Effector memory CD4-positive, alpha-beta T cell (primary cell): ENCODE results near the gene UBE2E2.

Source experiments
- DNase-seq, 3 donors: peaks; one replicate each; pipeline ENCODE4 v3.0.0-alpha.2; 2020
- H3K27ac ChIP-seq: 2 replicates; pipeline ENCODE4 v1.7.0; 2013; ENCODE audit warnings: mild to moderate bottlenecking, low read length, moderate library complexity; ENCODE audit not compliant: insufficient read depth, poor library complexity, severe bottlenecking
- H3K27me3 ChIP-seq: replicated peaks from 2 replicates; pipeline ENCODE4 v1.7.0; 2013; ENCODE audit warnings: mild to moderate bottlenecking, low read length; ENCODE audit not compliant: insufficient read depth, control insufficient read depth, poor library complexity, severe bottlenecking
- H3K36me3 ChIP-seq: 2 replicates; pipeline ENCODE4 v1.7.0; 2013; ENCODE audit warnings: mild to moderate bottlenecking, low read length, moderate library complexity; ENCODE audit not compliant: control insufficient read depth, insufficient read depth
- H3K4me1 ChIP-seq: 2 replicates; pipeline ENCODE4 v1.7.0; 2013; ENCODE audit warnings: low read length, mild to moderate bottlenecking; ENCODE audit not compliant: control insufficient read depth, insufficient read depth, poor library complexity, severe bottlenecking
- H3K4me3 ChIP-seq: 2 replicates; pipeline ENCODE4 v1.7.0; 2013; ENCODE audit warnings: low read length, low read depth, mild to moderate bottlenecking; ENCODE audit not compliant: insufficient read depth, poor library complexity, severe bottlenecking
- H3K9me3 ChIP-seq: 2 replicates; pipeline ENCODE4 v1.7.0; 2013; ENCODE audit warnings: mild to moderate bottlenecking, low read length, moderate library complexity; ENCODE audit not compliant: control insufficient read depth

The UBE2E2 gene

DNA sequence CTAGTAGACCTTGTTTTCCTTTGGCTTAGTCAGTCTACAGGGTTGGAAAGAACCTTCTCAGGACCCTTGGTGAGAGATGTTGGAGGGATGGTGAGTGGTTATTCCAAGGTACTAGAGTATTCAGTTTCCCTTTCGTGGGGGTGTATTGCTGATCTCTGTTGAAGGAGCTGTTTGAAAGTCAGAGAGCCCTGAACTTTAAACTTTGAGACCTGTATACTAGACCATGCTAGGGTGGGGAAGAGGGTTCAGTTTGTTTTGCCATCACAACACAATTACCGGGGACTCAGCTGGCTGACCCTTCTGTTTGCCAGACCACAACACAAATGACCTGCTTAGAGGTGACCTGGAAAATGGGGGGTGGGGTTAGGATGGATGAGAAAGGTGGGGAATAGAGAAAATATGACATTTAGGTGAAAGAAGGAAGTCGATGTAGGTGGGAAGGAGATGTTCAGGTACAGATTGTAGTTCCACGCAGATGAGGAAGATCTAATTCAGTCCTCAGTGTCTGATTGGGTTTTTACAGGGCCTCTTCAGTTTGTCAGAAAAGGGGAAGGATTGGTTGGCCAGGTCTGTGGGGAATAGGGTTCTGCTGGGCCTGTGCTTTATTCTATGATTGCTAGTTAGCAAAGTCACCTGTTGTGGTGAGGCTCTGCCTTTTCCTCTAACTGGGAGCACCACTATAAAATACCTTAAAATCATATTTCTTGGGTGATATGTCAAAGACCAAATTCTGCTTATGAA lies 6.8 kb downstream of the UBE2E2 start:
- H3K27me3 ChIP-seq = no peaks in the 10 kb centered on the region
- H3K27ac ChIP-seq = no peak overlapping the region
- no peaks in the 10 kb centered on the region for H3K36me3 ChIP-seq

DNA sequence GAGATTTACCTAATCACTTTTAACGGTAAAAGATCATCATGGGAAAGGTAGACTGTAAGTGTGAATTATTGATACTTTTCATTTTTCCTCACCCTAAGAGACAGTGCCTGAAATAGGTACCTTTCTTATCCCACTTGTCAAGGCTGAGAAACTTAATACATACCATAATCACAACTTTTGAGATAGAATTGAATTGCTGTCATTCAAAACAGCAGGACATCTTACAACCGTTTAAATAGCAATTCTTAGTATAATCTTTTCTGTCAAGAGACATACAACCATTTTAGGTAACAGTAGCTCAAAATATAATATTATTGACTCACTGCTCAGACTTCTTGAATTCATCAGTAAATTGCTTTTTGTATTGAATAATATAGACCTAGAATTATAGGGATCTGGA lies 10.7 kb downstream of the UBE2E2 start:
- no peaks in the 10 kb centered on the region for H3K36me3 ChIP-seq
- H3K9me3 ChIP-seq = no peaks in the 10 kb centered on the region
- H3K4me1 ChIP-seq = no peaks in the 10 kb centered on the region
- H3K27ac ChIP-seq = no peak overlapping the region
- no peak overlapping the region for H3K4me3 ChIP-seq
- H3K27me3 ChIP-seq = no peaks in the 10 kb centered on the region
- no peak for DNase-seq

More for the DNA sequence above, 6.8 kb downstream of the UBE2E2 start:
- no peak for DNase-seq
- Histone ChIP-seq H3K4me1 (no peaks in the 10 kb centered on the region), H3K9me3 (no peaks in the 10 kb centered on the region), H3K4me3 (no peak overlapping the region)

DNA sequence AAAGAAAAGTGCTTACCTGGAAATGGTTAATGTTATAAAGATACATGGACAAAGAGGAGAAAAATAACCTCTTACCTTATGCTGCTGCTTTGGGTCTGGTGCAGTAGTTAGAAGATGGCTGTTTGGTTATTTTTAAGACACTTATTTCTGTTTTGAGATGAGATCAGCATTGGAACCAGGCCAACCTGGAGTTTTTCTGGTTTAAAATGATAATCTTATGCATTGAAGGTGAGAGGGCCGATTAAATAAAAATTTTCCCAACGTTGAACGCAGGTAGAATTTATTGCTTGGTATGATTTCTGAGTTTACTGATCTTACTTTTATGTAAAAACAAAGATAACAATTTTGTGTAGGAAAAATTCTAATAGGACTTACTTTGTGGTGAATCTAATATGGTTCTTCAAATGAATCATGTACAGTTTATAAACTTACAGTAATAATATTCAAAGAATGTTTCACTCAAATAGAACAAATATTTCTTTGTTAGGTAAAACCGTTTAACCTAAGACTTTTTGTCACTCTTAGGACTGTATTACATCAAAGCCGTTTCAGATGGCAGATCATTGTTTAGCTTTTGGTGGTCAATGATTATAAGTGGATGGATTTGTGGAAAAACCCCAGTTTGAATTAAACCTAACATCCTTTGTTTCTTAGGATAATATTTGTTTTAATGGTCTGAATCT lies 14.9 kb downstream of the UBE2E2 start:
- H3K36me3 ChIP-seq = no peaks in the 10 kb centered on the region
- no peak overlapping the region for H3K4me3 ChIP-seq
- H3K9me3 ChIP-seq = no peaks in the 10 kb centered on the region
- no peak overlapping the region for H3K27ac ChIP-seq
- H3K4me1 ChIP-seq = no peaks in the 10 kb centered on the region
- DNase-seq = no peak
- no peaks in the 10 kb centered on the region for H3K27me3 ChIP-seq

DNA sequence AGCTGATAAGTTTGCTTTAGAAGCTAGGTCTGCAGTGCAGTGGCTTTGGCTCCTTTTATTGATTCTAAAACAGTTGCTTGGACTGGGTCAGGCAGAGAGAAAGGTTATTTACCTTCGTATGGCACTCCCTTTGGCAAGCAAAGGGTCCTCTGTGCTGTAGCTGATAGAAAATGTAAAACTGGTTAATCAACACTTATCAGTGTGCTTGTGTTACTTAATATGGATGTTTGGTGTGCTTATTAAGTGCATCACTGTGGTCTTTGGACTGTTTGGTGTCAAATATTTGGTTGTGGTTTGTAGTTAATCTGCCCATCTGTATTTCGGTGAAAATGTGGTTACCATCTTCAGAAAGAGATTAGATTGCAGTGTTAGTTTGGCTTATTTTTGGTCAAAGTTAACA lies 16.0 kb downstream of the UBE2E2 start:
- Histone ChIP-seq H3K4me1 (no peaks in the 10 kb centered on the region), H3K27ac (no peak overlapping the region), H3K27me3 (no peaks in the 10 kb centered on the region), H3K4me3 (no peak overlapping the region), H3K36me3 (no peaks in the 10 kb centered on the region), H3K9me3 (no peaks in the 10 kb centered on the region)
- DNase-seq = no peak

DNA sequence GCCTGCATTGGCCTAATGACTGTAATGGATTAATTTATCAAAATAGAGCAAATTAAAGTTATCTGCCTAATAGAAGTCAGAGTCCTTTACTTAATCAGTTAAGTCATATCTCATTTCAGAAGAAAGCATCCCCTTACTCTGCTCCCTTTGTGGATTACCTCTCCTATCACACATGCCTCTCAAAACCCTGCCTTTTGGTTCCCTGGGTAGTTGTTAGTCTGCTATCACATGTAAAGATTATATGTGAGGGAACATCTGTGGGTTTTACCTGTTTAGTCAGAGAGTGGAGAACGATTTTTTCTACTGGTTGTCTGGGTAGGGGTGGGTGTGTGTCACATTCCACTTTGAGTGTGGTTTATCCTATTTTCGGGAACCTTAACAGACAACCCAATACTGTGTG lies 16.4 kb downstream of the UBE2E2 start:
- Histone ChIP-seq H3K27ac (no peak overlapping the region), H3K9me3 (no peaks in the 10 kb centered on the region)
- DNase-seq = no peak

DNA sequence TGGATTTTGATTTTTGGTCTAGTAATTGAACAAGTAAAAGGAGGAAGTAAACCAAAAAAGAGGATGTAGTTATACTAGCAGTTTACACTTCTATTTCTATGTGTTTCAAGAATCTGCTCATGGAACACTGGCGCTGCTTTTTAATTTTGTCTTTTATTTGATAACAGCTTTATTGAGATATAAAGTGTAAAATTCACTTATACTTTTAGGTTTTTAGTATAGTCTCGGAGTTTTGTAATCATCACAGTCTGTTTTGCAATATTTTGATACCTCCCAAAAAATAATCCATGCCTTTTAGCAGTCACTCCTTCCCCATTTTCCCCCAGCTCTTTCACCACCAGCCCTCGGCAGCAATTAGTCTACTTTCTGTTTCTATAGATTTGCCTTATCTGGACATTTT lies 18.0 kb downstream of the UBE2E2 start:
- Histone ChIP-seq H3K9me3 (no peaks in the 10 kb centered on the region), H3K27me3 (no peaks in the 10 kb centered on the region), H3K4me3 (no peak overlapping the region), H3K27ac (no peak overlapping the region), H3K36me3 (no peaks in the 10 kb centered on the region), H3K4me1 (no peaks in the 10 kb centered on the region)
- no peak for DNase-seq

More for the DNA sequence above, 16.4 kb downstream of the UBE2E2 start:
- Histone ChIP-seq H3K4me1 (no peaks in the 10 kb centered on the region), H3K4me3 (no peak overlapping the region), H3K27me3 (no peaks in the 10 kb centered on the region), H3K36me3 (no peaks in the 10 kb centered on the region)

DNA sequence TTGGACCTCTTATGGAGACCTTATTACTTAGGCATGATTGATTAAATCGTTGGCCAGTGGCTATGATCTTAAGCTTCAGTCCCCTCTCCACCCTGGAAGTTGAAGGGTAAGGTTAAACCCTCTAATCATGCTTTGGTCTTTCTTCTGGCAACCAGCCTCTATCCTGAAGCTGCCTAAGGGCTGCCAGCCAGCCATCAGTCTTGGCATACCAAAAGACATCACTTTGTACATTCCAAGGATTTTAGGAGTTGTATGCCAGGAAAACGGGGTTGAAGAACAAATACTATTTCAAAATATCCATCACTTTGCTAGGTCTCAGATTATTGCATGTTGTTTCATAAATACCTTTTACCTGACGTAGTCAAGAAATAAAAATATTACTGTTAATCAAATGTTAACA lies 28.9 kb downstream of the UBE2E2 start:
- Histone ChIP-seq H3K4me3 (no peak overlapping the region), H3K27me3 (no peaks in the 10 kb centered on the region), H3K27ac (no peak overlapping the region), H3K9me3 (no peaks in the 10 kb centered on the region), H3K36me3 (no peaks in the 10 kb centered on the region), H3K4me1 (no peaks in the 10 kb centered on the region)
- DNase-seq = no peak

DNA sequence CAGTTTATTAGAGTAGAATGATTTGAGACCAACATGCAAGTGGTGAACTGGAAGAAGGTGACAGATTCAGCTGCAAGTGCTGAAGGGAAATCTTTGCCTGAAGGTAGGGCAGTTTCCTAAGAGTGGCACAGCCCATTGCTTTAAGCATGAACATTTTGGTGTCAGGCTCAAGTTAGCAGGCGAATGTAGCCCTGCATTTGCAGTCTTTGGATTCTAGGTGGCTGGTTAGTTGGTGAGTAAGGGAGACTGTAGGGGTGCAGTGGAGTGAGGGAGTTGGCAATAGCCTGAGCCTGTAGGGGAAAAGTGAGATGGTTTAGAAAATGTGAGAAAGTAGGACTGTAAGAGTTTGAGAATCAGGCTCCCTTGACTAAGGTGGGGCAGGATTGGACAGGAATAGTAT lies 29.7 kb downstream of the UBE2E2 start:
- Histone ChIP-seq H3K9me3 (no peaks in the 10 kb centered on the region), H3K27ac (no peak overlapping the region), H3K27me3 (no peaks in the 10 kb centered on the region), H3K36me3 (no peaks in the 10 kb centered on the region), H3K4me3 (no peak overlapping the region), H3K4me1 (no peaks in the 10 kb centered on the region)
- DNase-seq = no peak

DNA sequence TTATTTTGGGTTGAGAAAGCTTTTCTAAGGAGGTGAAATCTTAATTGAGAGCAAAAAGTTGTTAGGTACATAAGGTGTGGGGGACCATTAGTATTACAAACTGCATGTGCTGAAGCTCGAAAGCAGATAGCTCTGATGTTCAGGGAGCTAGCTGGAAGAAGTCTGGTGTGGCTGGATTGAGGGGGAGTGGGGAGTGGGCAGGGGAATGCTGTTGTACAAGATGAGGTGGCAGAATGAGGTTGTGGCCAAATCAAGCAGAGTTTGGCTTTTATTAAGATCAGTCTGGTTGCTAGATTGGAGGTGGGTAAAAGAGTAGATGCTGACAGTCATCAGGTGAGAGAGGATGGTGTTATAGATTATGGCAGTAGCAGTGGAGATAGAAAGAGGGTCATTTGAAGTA lies 32.1 kb downstream of the UBE2E2 start:
- no peaks in the 10 kb centered on the region for H3K9me3 ChIP-seq
- no peaks in the 10 kb centered on the region for H3K27me3 ChIP-seq
- no peak overlapping the region for H3K27ac ChIP-seq
- no peak overlapping the region for H3K4me3 ChIP-seq
- no peak for DNase-seq
- H3K4me1 ChIP-seq = no peaks in the 10 kb centered on the region
- no peaks in the 10 kb centered on the region for H3K36me3 ChIP-seq

DNA sequence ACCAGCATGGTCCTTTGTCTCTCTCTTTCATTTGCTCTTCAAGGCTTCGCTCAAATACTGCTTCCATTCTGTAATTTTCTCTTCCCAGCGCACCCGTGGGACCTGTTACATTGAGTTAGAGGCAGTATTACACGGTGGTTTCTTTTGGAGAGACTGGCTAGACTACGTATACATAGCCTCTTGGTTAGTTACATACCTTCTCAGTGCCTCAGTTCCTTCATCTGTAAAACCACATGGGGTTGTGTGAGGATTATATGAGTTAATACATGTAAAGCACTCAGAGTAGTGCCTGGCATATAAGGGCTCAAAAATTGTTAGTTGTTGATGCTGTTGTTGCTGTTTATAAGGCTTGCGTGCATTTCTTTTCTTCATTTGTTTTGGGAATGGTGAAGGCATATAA lies 33.8 kb downstream of the UBE2E2 start:
- H3K36me3 ChIP-seq = no peaks in the 10 kb centered on the region
- no peaks in the 10 kb centered on the region for H3K27me3 ChIP-seq
- no peak for DNase-seq
- no peak overlapping the region for H3K4me3 ChIP-seq
- H3K27ac ChIP-seq = no peak overlapping the region
- no peaks in the 10 kb centered on the region for H3K9me3 ChIP-seq
- H3K4me1 ChIP-seq = no peaks in the 10 kb centered on the region
